ENCODE data around the gene MYZAP. TPM values are rescaled to one million over a fixed set of nuclear protein-coding genes. Genes with fewer than 3 reads are reported as not detected.
A peak's percentile ranks its signal among the peaks of the same experiment; 100 is the strongest.

The MYZAP gene
- total RNA-seq, 2 donors from 2014 or later: not detected

DNA sequence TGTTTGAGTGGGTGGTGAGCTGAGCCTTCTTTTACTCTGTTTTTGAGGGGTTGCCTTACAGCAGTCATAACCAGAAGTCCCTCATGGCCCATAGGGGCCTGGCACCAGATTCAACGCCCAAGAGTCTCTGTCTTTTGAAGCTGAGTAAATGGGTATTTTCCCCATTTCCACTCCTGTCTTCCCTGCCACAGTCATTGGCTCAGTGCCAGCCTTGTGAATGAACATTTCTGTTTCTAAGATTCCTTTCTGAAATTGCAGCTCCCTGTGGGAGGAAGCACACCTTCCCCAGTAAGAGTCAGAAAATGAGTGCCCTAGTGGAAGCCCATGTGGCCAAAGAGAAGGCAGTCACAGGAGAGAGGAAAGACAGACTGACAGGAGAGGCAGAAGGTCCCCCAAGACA, 71.1 kb downstream of the MYZAP start:
- Mint-ChIP-seq H3K27me3 (peaks cover 4% of the 10 kb centered on the region), H3K27ac (no peak overlapping the region), H3K4me1 (no peaks in the 10 kb centered on the region), H3K4me3 (no peak overlapping the region), H3K9me3 (no peaks in the 10 kb centered on the region), H3K36me3 (ENCODE audit: low read depth) (no peaks in the 10 kb centered on the region)
- no peak for ATAC-seq (replicated peaks)

DNA sequence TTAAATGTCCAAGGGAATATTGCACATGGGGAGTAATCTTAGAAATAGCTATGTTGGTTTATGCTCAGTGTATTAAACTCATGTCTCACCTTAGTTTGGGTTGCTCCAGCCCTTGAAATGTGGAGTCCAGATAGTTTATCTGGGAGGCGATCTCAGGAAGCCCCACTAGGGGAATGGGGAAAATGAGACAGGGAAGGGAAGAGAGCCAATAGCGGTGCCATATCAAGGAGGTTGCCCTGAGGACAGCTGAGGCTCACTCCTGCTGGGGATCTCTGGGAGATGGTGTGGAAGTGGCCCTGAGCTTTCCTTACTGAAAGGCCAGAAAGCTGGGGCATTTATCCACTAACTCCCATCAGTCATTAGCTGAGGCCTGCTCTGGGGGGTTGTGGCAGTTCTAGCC, 71.6 kb downstream of the MYZAP start:
- no peaks in the 10 kb centered on the region for H3K9me3 Mint-ChIP-seq
- H3K36me3 Mint-ChIP-seq (ENCODE audit: low read depth): no peaks in the 10 kb centered on the region
- H3K4me1 Mint-ChIP-seq: no peaks in the 10 kb centered on the region
- no peak overlapping the region for H3K27ac Mint-ChIP-seq
- H3K27me3 Mint-ChIP-seq: peaks cover 4% of the 10 kb centered on the region
- no peak overlapping the region for H3K4me3 Mint-ChIP-seq
- no peak for ATAC-seq (replicated peaks)

- Mint-ChIP-seq H3K9me3 (no peaks in the 10 kb centered on the region), H3K4me3 (no peak overlapping the region), H3K27ac (no peak overlapping the region), H3K4me1 (no peaks in the 10 kb centered on the region), H3K36me3 (ENCODE audit: low read depth) (no peaks in the 10 kb centered on the region), H3K27me3 (peaks cover 4% of the 10 kb centered on the region)
- ATAC-seq (replicated peaks): no peak
Observed at GRCh38 chr15:57665194-57665593, 73.5 kb downstream of the MYZAP start.

GRCh38 chr15:57665939-57666338, 74.2 kb downstream of the MYZAP start:
- ATAC-seq (replicated peaks): no peak
- no peak overlapping the region for H3K27ac Mint-ChIP-seq
- no peaks in the 10 kb centered on the region for H3K4me1 Mint-ChIP-seq
- no peaks in the 10 kb centered on the region for H3K36me3 Mint-ChIP-seq (ENCODE audit: low read depth)
- H3K4me3 Mint-ChIP-seq: no peak overlapping the region
- no peaks in the 10 kb centered on the region for H3K9me3 Mint-ChIP-seq
- peaks cover 4% of the 10 kb centered on the region for H3K27me3 Mint-ChIP-seq

- no peaks in the 10 kb centered on the region for H3K9me3 Mint-ChIP-seq
- H3K4me1 Mint-ChIP-seq: no peaks in the 10 kb centered on the region
- peaks cover 5% of the 10 kb centered on the region for H3K27me3 Mint-ChIP-seq
- no peaks in the 10 kb centered on the region for H3K36me3 Mint-ChIP-seq (ENCODE audit: low read depth)
- no peak overlapping the region for H3K27ac Mint-ChIP-seq
- no peak for ATAC-seq (replicated peaks)
- H3K4me3 Mint-ChIP-seq: no peak overlapping the region
Observed at GRCh38 chr15:57667171-57667849, 75.6 kb downstream of the MYZAP start.

DNA sequence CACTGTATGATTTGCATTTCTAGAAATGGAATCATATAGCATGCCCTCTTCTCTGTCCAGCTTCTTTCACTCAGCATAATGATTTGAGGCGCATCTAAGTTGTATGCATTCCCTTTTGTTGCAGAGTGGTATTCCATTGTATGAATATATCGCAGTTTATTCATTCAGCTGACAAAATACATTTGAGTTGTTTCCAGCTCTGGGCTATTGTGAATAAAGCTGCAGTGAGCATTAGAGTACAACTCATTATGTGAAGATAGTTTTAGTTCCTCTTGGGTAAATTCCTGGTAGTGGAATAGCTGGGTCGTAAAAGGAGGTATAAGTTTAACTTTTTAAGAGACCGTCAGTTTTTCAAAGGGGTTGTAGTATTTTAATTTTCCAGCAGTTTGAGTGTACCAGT, 76.3 kb downstream of the MYZAP start:
- H3K4me3 Mint-ChIP-seq: no peak overlapping the region
- H3K9me3 Mint-ChIP-seq: no peaks in the 10 kb centered on the region

GRCh38 chr15:57671636-57672035, 79.9 kb downstream of the MYZAP start:
- Mint-ChIP-seq H3K27me3 (peaks cover 26% of the 10 kb centered on the region), H3K9me3 (no peaks in the 10 kb centered on the region), H3K27ac (no peak overlapping the region), H3K36me3 (ENCODE audit: low read depth) (no peaks in the 10 kb centered on the region), H3K4me1 (no peaks in the 10 kb centered on the region), H3K4me3 (no peak overlapping the region)
- no peak for ATAC-seq (replicated peaks)

More for the DNA sequence above, 76.3 kb downstream of the MYZAP start:
- Mint-ChIP-seq H3K27me3 (peaks cover 11% of the 10 kb centered on the region), H3K4me1 (no peaks in the 10 kb centered on the region), H3K27ac (no peak overlapping the region), H3K36me3 (ENCODE audit: low read depth) (no peaks in the 10 kb centered on the region)
- ATAC-seq (replicated peaks): no peak

DNA sequence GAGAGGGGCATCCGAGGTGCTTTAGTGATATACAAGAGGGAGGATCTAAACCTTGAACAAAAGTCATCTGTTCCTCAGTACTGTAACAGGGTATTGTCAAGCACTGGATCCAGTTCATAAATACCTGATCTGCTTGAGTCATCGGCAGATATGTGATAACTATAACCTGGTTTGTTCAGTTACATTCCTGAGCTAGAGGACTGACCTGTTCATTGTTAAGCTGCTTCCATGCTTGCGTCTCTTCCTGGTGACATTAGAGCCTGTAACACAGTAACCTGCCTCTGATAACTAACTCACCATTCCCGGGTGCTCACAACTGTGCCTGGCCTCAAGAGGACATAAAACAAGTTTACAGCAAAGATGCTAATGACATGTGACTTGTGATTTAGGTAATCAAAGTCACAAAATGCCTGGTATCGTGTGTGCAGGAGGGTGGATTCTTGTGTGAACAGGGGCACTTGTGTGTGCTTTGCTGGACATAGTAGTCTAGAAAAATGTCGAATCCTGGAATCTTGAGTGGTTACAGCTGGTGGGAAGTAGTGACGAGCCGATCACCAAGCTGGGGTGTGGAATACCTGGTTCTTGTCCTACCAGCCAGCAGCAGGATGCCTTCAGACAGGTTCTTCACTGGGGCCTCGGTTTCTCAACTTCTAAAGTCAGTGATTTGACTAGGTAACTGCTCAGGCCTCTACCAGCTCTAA, 83.9 kb downstream of the MYZAP start:
- Mint-ChIP-seq H3K27ac (no peak overlapping the region), H3K4me3 (no peak overlapping the region), H3K9me3 (no peaks in the 10 kb centered on the region), H3K4me1 (peaks cover 8% of the 10 kb centered on the region), H3K36me3 (ENCODE audit: low read depth) (no peaks in the 10 kb centered on the region), H3K27me3 (peaks cover 30% of the 10 kb centered on the region)
- ATAC-seq (replicated peaks): no peak

- Mint-ChIP-seq H3K27ac (no peak overlapping the region), H3K36me3 (ENCODE audit: low read depth) (no peaks in the 10 kb centered on the region), H3K4me1 (peaks cover 8% of the 10 kb centered on the region), H3K9me3 (no peaks in the 10 kb centered on the region), H3K4me3 (no peak overlapping the region), H3K27me3 (peaks cover 30% of the 10 kb centered on the region)
- ATAC-seq (replicated peaks): no peak
Observed at GRCh38 chr15:57676585-57676984, 84.9 kb downstream of the MYZAP start.

DNA sequence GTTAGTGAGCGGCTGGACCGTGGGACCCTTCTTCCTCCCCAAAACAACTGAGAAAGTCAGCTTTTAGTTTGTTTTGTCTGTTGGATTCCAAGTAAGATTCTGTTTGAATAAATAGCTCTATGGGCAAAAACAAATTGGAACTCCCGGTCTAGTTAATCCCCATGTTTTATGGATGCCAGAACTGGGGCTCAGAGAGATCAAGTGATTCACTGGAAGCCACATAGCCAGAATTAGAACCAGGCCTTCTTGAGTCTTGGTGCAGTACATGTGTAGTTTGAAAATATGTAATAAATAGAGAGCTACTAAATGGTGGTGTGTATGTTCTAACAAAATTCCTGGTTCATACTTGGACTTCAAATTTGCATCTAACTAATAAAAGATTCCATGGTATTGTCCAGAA, 85.5 kb downstream of the MYZAP start:
- Mint-ChIP-seq H3K4me3 (no peak overlapping the region), H3K4me1 (peaks cover 8% of the 10 kb centered on the region), H3K9me3 (no peaks in the 10 kb centered on the region), H3K27ac (no peak overlapping the region), H3K27me3 (peaks cover 26% of the 10 kb centered on the region), H3K36me3 (ENCODE audit: low read depth) (no peaks in the 10 kb centered on the region)
- ATAC-seq (replicated peaks): no peak

DNA sequence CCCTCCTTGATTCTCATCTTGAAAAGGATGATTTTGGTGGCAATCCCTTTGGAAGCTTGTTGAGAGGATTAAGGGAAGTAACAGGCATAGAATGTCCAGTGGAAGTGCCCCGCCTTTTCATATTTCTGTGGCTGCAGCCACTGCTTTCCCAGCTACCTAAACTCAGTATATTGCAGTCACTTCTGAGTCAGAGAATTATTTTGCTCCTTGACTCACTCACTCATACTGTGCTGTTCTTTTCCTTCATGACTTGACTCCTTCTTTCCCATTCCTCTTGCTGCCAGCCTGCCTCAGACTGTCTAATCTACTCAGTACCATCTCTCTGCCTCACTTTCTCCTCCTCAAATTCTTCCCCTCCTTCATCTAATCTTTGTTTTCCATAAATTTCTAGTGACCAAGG, 88.3 kb downstream of the MYZAP start:
- no peaks in the 10 kb centered on the region for H3K36me3 Mint-ChIP-seq (ENCODE audit: low read depth)
- no peak overlapping the region for H3K27ac Mint-ChIP-seq
- H3K27me3 Mint-ChIP-seq: peaks cover 11% of the 10 kb centered on the region
- H3K9me3 Mint-ChIP-seq: no peaks in the 10 kb centered on the region
- H3K4me1 Mint-ChIP-seq: peaks cover 8% of the 10 kb centered on the region
- no peak overlapping the region for H3K4me3 Mint-ChIP-seq
- peak; percentile 60 for ATAC-seq (replicated peaks)

- Mint-ChIP-seq H3K4me3 (no peak overlapping the region), H3K4me1 (peaks cover 8% of the 10 kb centered on the region), H3K27ac (no peak overlapping the region), H3K36me3 (ENCODE audit: low read depth) (no peaks in the 10 kb centered on the region), H3K27me3 (peaks cover 4% of the 10 kb centered on the region), H3K9me3 (no peaks in the 10 kb centered on the region)
- ATAC-seq (replicated peaks): no peak
Observed at GRCh38 chr15:57681011-57681410, 89.3 kb downstream of the MYZAP start.

DNA sequence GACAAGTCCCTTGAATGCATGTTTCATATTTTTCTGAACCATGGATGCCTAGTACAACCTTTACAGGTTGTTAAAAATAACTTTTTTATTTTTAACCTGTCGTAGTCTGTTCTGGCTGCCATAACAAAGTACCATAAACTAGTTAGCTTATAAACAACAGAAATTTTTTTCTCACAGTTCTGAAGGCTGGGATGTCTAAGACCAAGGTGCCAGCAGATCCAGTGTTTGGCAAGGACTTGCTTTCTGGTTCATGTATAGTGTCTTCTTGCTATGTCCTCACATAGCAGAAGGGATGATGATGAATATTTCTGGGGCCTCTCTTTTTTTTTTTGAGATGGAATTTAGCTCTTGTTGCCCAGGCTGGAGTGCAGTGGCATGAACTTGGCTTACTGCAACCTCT, 91.8 kb downstream of the MYZAP start:
- H3K4me1 Mint-ChIP-seq: peaks cover 8% of the 10 kb centered on the region
- H3K27ac Mint-ChIP-seq: no peak overlapping the region
- ATAC-seq (replicated peaks): no peak
- H3K36me3 Mint-ChIP-seq (ENCODE audit: low read depth): no peaks in the 10 kb centered on the region
- H3K4me3 Mint-ChIP-seq: no peak overlapping the region
- H3K9me3 Mint-ChIP-seq: no peaks in the 10 kb centered on the region
- H3K27me3 Mint-ChIP-seq: peaks cover 4% of the 10 kb centered on the region

- no peak overlapping the region for H3K27ac Mint-ChIP-seq
- peaks cover 8% of the 10 kb centered on the region for H3K4me1 Mint-ChIP-seq
- peaks cover under 1% of the 10 kb centered on the region for H3K27me3 Mint-ChIP-seq
- no peaks in the 10 kb centered on the region for H3K9me3 Mint-ChIP-seq
- H3K4me3 Mint-ChIP-seq: no peak overlapping the region
- no peak for ATAC-seq (replicated peaks)
- no peaks in the 10 kb centered on the region for H3K36me3 Mint-ChIP-seq (ENCODE audit: low read depth)
Observed at GRCh38 chr15:57684491-57685151, 92.9 kb downstream of the MYZAP start.
